GM12873 (cell line): Measurements from ENCODE around the gene DMTF1.

Experiments used
- CTCF ChIP-seq: IDR thresholded peaks from 2 replicates; pipeline ENCODE4 v1.5.1; 2012; ENCODE audit warnings: low read depth, mild to moderate bottlenecking, moderate library complexity, low read length, control low read depth; ENCODE audit not compliant: insufficient read depth; ENCODE audit errors: missing control alignments

DMTF1 gene

GRCh38 chr7:87199700-87200450 lies 47.6 kb downstream of the DMTF1 start:
- no peak for TF ChIP-seq CTCF

GRCh38 chr7:87202208-87202607 lies 50.0 kb downstream of the DMTF1 start:
- no peak for TF ChIP-seq CTCF

- no peak for TF ChIP-seq CTCF
Observed at GRCh38 chr7:87202705-87203104, 50.5 kb downstream of the DMTF1 start.

- no peak for TF ChIP-seq CTCF
Observed at GRCh38 chr7:87204933-87205332, 52.7 kb downstream of the DMTF1 start.

- no peak for TF ChIP-seq CTCF
Observed at GRCh38 chr7:87206361-87206760, 54.1 kb downstream of the DMTF1 start.

- no peak for TF ChIP-seq CTCF
Observed at GRCh38 chr7:87209295-87209924, 57.2 kb downstream of the DMTF1 start.

GRCh38 chr7:87210506-87210905 lies 58.3 kb downstream of the DMTF1 start:
- TF ChIP-seq CTCF, result no peak
